IMR-90 (cell line): ENCODE measurements around the gene KLHDC7B. TPM values are rescaled to one million over a fixed set of nuclear protein-coding genes. Genes with fewer than 3 reads are reported as not detected.

Source experiments
- ATAC-seq: fragments of 200-7000 bp; cut with Tn5 transposase; 2 replicates; pipeline ENCODE4 v1.9.1; 2020; ENCODE audit warnings: low read depth, mild to moderate bottlenecking, moderate library complexity
- BruUV-seq: library from RNA; stranded (reverse); fragments of 400-500 nt; replicated peaks from 2 replicates; lab custom pipeline; 2021; lab: Mats Ljungman, UMichigan
- CTCF ChIA-PET: fragments of 300-600 bp; formaldehyde crosslinking; extraction: SDS; loops from one replicate; lab custom pipeline; 2021; ENCODE audit warnings: antibody characterized with exemption; lab: Yijun Ruan, JAX
- POLR2A ChIA-PET: fragments of 300-600 bp; sonication (Branson Sonifier 250); formaldehyde crosslinking; loops from one replicate; lab custom pipeline; 2022; ENCODE audit warnings: antibody characterized with exemption; ENCODE audit not compliant: unreplicated experiment; lab: Charles Lee
- DNase-seq: peaks from one replicate; pipeline ENCODE4 v3.0.0; 2013
- H2AFZ ChIP-seq: replicated peaks from 2 replicates; pipeline ENCODE3; 2013; ENCODE audit warnings: low read length, mild to moderate bottlenecking; ENCODE audit not compliant: poor library complexity
- H2AK5ac ChIP-seq: 2 replicates; pipeline ENCODE4 v1.6.1; 2013; ENCODE audit warnings: low read depth, low read length, inconsistent platforms
- H2AK9ac ChIP-seq: replicated peaks from 2 replicates; pipeline ENCODE3; 2013; ENCODE audit warnings: mild to moderate bottlenecking, low read depth, low read length, moderate library complexity; ENCODE audit not compliant: poor library complexity
- H2BK120ac ChIP-seq: 2 replicates; pipeline ENCODE4 v1.6.1; 2013; ENCODE audit warnings: low read depth, low read length, inconsistent platforms
- H2BK15ac ChIP-seq: 3 replicates; pipeline ENCODE4 v1.6.1; 2013; ENCODE audit warnings: low read depth, low read length, inconsistent platforms
- H2BK20ac ChIP-seq: 2 replicates; pipeline ENCODE4 v1.6.1; 2013; ENCODE audit warnings: low read depth, mild to moderate bottlenecking, inconsistent platforms, low read length, moderate library complexity
- H2BK5ac ChIP-seq: 2 replicates; pipeline ENCODE4 v1.6.1; 2013; ENCODE audit warnings: mild to moderate bottlenecking, low read depth, low read length, inconsistent platforms; ENCODE audit not compliant: poor library complexity, severe bottlenecking
- H3K14ac ChIP-seq: replicated peaks from 2 replicates; pipeline ENCODE4 v1.6.1; 2013; ENCODE audit warnings: low read depth, low read length, inconsistent platforms
- H3K18ac ChIP-seq: 2 replicates; pipeline ENCODE4 v1.6.1; 2013; ENCODE audit warnings: low read depth, low read length, control low read depth
- H3K23ac ChIP-seq: 2 replicates; pipeline ENCODE4 v1.6.1; 2013; ENCODE audit warnings: low read depth, low read length, inconsistent platforms
- H3K27ac ChIP-seq: 2 replicates; pipeline ENCODE4 v1.5.1; 2013; ENCODE audit warnings: mild to moderate bottlenecking, control low read depth, low read length; ENCODE audit not compliant: insufficient read depth
- H3K27me3 ChIP-seq: 2 replicates; pipeline ENCODE4 v1.6.1; 2013; ENCODE audit warnings: low read length; ENCODE audit not compliant: control insufficient read depth, insufficient read depth
- H3K36me3 ChIP-seq: 2 replicates; pipeline ENCODE4 v1.6.1; 2013; ENCODE audit warnings: low read length, mixed read lengths; ENCODE audit not compliant: control insufficient read depth, insufficient read depth
- H3K4ac ChIP-seq: 2 replicates; pipeline ENCODE4 v1.6.1; 2013; ENCODE audit warnings: low read depth, low read length, inconsistent platforms
- H3K4me1 ChIP-seq: 2 replicates; pipeline ENCODE4 v1.6.1; 2013; ENCODE audit warnings: low read length, mixed read lengths; ENCODE audit not compliant: control insufficient read depth, insufficient read depth
- H3K4me2 ChIP-seq: 2 replicates; pipeline ENCODE4 v1.6.1; 2013; ENCODE audit warnings: low read depth, mild to moderate bottlenecking, control low read depth, low read length, moderate library complexity
- H3K4me3 ChIP-seq: 2 replicates; pipeline ENCODE4 v1.5.1; 2013; ENCODE audit warnings: low read depth, mild to moderate bottlenecking, control low read depth, low read length, moderate library complexity; ENCODE audit not compliant: insufficient read depth
- H3K56ac ChIP-seq: 2 replicates; pipeline ENCODE4 v1.6.1; 2013; ENCODE audit warnings: low read length, inconsistent platforms; ENCODE audit not compliant: insufficient read depth; ENCODE audit errors: extremely low read depth
- H3K79me1 ChIP-seq, 2 experiments: 2 replicates each; pipeline ENCODE4 v1.6.1; 2013; ENCODE audit warnings: low read length in 2 of 2, inconsistent platforms in 1 of 2, low read depth in 1 of 2
- H3K9ac ChIP-seq: 2 replicates; pipeline ENCODE4 v1.6.1; 2013; ENCODE audit warnings: low read depth, low read length, control low read depth
- H3K9me1 ChIP-seq: 2 replicates; pipeline ENCODE4 v1.6.1; 2013; ENCODE audit warnings: low read length, inconsistent platforms; ENCODE audit not compliant: insufficient read depth
- H3K9me3 ChIP-seq: 2 replicates; pipeline ENCODE4 v1.6.1; 2013; ENCODE audit warnings: low read length; ENCODE audit not compliant: control insufficient read depth, insufficient read depth
- H4K20me1 ChIP-seq: 2 replicates; pipeline ENCODE4 v1.6.1; 2013; ENCODE audit warnings: low read length, inconsistent platforms; ENCODE audit not compliant: insufficient read depth
- H4K5ac ChIP-seq: 2 replicates; pipeline ENCODE4 v1.6.1; 2013; ENCODE audit warnings: mild to moderate bottlenecking, low read depth, low read length, control low read depth
- H4K8ac ChIP-seq, 2 experiments: 2 replicates each; pipeline ENCODE4 v1.6.1; 2013; ENCODE audit warnings: low read depth in 2 of 2, low read length in 2 of 2, control low read depth in 1 of 2, inconsistent platforms in 1 of 2
- H4K91ac ChIP-seq: 2 replicates; pipeline ENCODE4 v1.6.1; 2013; ENCODE audit warnings: low read depth, low read length, inconsistent platforms; ENCODE audit not compliant: insufficient read depth
- MAZ ChIP-seq: IDR thresholded peaks from 2 replicates; pipeline ENCODE4 v1.6.1; 2012; ENCODE audit warnings: low read depth, mild to moderate bottlenecking, low read length, improper control_type of control experiment, moderate library complexity, borderline replicate concordance
- RAD21 ChIP-seq: IDR thresholded peaks from 2 replicates; pipeline ENCODE4 v1.6.1; 2012; ENCODE audit warnings: low read length, improper control_type of control experiment
- SMC3 ChIP-seq: fragments of 150-350 bp; IDR thresholded peaks from 2 replicates; pipeline ENCODE4 v1.6.1; 2016; ENCODE audit warnings: low read depth, mild to moderate bottlenecking, antibody characterized with exemption, low read length, moderate library complexity
- WGBS, 2 experiments: methylation state at CpG; one replicate each; pipeline versions ENCODE4 v1.1.5 to v1.1.7; 2013; ENCODE audit warnings: missing lambda C conversion rate in 2 of 2; ENCODE audit not compliant: insufficient read length in 1 of 2; ENCODE audit errors: extremely low coverage in 2 of 2; 5-methylcytosine and 5-hydroxymethylcytosine counted together
- dilution Hi-C: fragments of 300-500 bp; cut with HindIII; formaldehyde crosslinking; loops from one replicate; pipeline ENCODE4 v1.14.3; 2018; ENCODE audit warnings: low sequenced_read_pairs; ENCODE audit not compliant: unreplicated experiment
- in situ Hi-C: fragments of 300-500 bp; cut with MboI; formaldehyde crosslinking; loops from 3 replicates; pipeline ENCODE4 v1.14.3; 2019; ENCODE audit warnings: low sequenced_read_pairs, inconsistent platforms, mixed read lengths
- intact Hi-C: fragments of 100-400 bp; cut with micrococcal nuclease; formaldehyde crosslinking; loops from 2 replicates; pipeline ENCODE4 v1.10.0; 2022
- polyA plus RNA-seq, 3 experiments: library from polyadenylated mRNA; depleted of rRNA; stranded (reverse); fragments of >200 nt; gene quantifications; 2 replicates each; pipeline ENCODE4 v1.2.3, GENCODE V29; 2012; ENCODE audit warnings: low replicate concordance in 1 of 3
- total RNA-seq: library from RNA; depleted of rRNA; stranded (reverse); fragments of >200 nt; gene quantifications from 2 replicates; pipeline ENCODE4 v1.2.3, GENCODE V29; 2012
- TF ChIP-seq, protein P1 (sequence below): conservative IDR thresholded peaks from 2 replicates; pipeline ENCODE4 v1.5.1; 2012; ENCODE audit warnings: mild to moderate bottlenecking, low read depth, low read length, improper control_type of control experiment

KLHDC7B gene
- total and polyA plus RNA-seq, 2 of the 4 experiments (the other 2 are of a cell fraction) = 0.05 TPM; not detected in 1

DNA sequence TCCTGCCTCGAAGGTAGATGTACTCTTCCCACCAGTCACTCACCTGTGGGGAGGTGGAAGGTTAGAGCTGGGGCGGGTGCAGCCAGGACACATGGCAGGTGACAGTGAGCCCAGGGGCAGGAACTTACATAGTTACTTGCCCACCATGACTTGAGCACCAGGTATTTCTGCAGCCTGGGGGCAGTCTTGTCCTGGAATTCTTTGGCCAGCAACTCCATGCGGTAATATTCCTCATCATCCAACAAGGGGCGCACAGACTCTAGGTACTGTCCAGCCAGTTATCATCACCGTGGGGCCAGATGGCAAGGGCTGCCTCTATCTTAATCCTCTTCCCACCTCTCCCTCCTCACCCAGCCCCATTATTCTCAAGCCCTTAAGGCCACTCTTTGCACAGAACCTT is 30.4 kb downstream of the KLHDC7B start:
- H2AK5ac ChIP-seq = no peak overlapping the region

More for the DNA sequence above, 30.4 kb downstream of the KLHDC7B start:
- no peak overlapping the region for H4K91ac ChIP-seq
- H2BK5ac ChIP-seq = no peak overlapping the region
- no peak overlapping the region for H2BK120ac ChIP-seq
- 43% methylated on average over 1 of the region's 5 CpGs; no CpG with 5 or more reads in 1 of the 2 experiments for WGBS, 2 experiments
- H3K4ac ChIP-seq = no peak overlapping the region
- ATAC-seq (0 out of 2 replicates have a peak, but pooled peaks have one; percentile 38), DNase-seq (peak; percentile 44)
- peaks cover 1 to 17% of the 10 kb centered on the region in 2 experiments; a peak in 3 of 4 replicates for H3K79me1 ChIP-seq
- H2AFZ ChIP-seq = no peak overlapping the region
- no peak overlapping the region for H3K18ac ChIP-seq
- H3K9ac ChIP-seq = no peak overlapping the region
- H2BK20ac ChIP-seq = no peak overlapping the region
- no peak overlapping the region for H3K4me2 ChIP-seq
- H3K23ac ChIP-seq = no peak overlapping the region
- peaks cover 19% of the 10 kb centered on the region for H3K9me1 ChIP-seq
- H3K27me3 ChIP-seq = no peaks in the 10 kb centered on the region
- no peaks in the 10 kb centered on the region for H3K9me3 ChIP-seq
- H4K8ac ChIP-seq = no peak overlapping the region
- H2AK9ac ChIP-seq = no peak overlapping the region
- H3K56ac ChIP-seq = no peak overlapping the region
- intact Hi-C loops (loop anchor here (5.0 kb wide), 1 partner anchor 46 kb away; no protein-coding TSS in a partner anchor), dilution Hi-C loops (no loop called here), in situ Hi-C loops (loop anchor here (5.0 kb wide), 1 partner anchor 49 kb away; the partner anchor contains the start of gene SCO2)
- no peak overlapping the region for H3K14ac ChIP-seq
- no peak overlapping the region for H3K4me3 ChIP-seq
- ChIA-PET POLR2A (no interaction called here), CTCF (no interaction called here)
- no peaks in the 10 kb centered on the region for H4K20me1 ChIP-seq
- H3K4me1 ChIP-seq = peaks cover 12% of the 10 kb centered on the region
- no TSS peak for BruUV-seq
- H3K36me3 ChIP-seq = peaks cover 2% of the 10 kb centered on the region; the same call in 1 of the 2 replicates
- H4K5ac ChIP-seq = no peak overlapping the region
- H3K27ac ChIP-seq = no peak overlapping the region
- no peak overlapping the region for H2BK15ac ChIP-seq
- TF ChIP-seq MAZ (no peak), RAD21 (peak; percentile 61), SMC3 (peak; percentile 30; the same call in 1 of the 2 replicates)
- TF ChIP-seq, protein P1, sequence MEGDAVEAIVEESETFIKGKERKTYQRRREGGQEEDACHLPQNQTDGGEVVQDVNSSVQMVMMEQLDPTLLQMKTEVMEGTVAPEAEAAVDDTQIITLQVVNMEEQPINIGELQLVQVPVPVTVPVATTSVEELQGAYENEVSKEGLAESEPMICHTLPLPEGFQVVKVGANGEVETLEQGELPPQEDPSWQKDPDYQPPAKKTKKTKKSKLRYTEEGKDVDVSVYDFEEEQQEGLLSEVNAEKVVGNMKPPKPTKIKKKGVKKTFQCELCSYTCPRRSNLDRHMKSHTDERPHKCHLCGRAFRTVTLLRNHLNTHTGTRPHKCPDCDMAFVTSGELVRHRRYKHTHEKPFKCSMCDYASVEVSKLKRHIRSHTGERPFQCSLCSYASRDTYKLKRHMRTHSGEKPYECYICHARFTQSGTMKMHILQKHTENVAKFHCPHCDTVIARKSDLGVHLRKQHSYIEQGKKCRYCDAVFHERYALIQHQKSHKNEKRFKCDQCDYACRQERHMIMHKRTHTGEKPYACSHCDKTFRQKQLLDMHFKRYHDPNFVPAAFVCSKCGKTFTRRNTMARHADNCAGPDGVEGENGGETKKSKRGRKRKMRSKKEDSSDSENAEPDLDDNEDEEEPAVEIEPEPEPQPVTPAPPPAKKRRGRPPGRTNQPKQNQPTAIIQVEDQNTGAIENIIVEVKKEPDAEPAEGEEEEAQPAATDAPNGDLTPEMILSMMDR = peak; percentile 60
